GM03348 (cell line): ENCODE results near the gene PDCD2L.
"Not testable (repeated sequence)": the region's sequence is repeated elsewhere in the genome, so short reads cannot be mapped to it uniquely, and the experiment has no call there.

Experiments used
- DNase-seq: peaks from one replicate; pipeline ENCODE4 v3.0.0; 2012; ENCODE audit warnings: low spot score

The PDCD2L gene

GRCh38 chr19:34404109-34404909 is at the start of gene PDCD2L:
Gene PDCD2L (plus strand): TSS chr19:34404399. CDS start chr19:34404431, 32 bp downstream.
- peak; percentile 98 for DNase-seq

DNA sequence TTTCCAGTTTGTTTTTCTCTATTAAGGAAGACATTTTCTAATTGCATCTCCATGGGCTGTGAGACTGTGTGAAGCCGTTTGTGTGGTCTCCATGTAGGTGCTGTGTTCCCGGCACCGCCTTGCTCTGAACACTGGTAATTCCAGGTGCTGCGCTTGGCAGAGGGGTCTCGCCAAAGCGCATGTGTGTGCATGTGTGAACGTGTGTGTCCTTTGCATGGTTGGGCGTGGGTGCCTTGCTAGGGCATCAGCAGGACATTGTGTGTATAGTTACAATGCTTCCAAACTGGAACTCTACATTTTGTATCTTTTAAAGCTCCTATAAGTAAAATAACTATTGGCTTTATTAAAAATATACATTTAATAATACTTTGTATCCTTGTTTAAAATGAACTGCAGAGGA is 49.0 kb upstream of the PDCD2L start:
- no peak for DNase-seq

GRCh38 chr19:34356875-34357274 is 47.3 kb upstream of the PDCD2L start:
- DNase-seq, result no peak

DNA sequence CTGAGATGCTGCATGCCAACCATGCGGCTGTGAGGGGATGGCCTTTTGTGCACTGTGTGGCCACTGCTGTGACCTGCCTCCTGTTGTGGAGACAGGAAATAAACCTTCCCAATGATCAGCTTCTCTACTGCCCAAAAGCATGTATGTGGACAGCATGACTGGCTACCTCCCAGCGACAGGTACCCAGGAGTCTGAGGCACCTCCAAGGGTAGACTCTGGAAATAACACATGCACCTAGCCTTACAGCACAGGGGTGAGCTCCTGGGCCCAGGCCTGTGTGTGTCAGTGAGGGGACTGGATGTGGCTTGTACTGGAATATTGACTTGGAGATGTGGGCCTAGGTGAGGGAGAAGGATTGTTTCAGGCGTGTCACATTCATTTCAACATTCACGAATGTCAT is 46.8 kb upstream of the PDCD2L start:
- no peak for DNase-seq

GRCh38 chr19:34359140-34359953 is 44.9 kb upstream of the PDCD2L start:
- DNase-seq, result peak; percentile 98

GRCh38 chr19:34359954-34360315 is 44.3 kb upstream of the PDCD2L start:
- no peak for DNase-seq

GRCh38 chr19:34360354-34360909 is 43.8 kb upstream of the PDCD2L start:
- DNase-seq, result no peak

DNA sequence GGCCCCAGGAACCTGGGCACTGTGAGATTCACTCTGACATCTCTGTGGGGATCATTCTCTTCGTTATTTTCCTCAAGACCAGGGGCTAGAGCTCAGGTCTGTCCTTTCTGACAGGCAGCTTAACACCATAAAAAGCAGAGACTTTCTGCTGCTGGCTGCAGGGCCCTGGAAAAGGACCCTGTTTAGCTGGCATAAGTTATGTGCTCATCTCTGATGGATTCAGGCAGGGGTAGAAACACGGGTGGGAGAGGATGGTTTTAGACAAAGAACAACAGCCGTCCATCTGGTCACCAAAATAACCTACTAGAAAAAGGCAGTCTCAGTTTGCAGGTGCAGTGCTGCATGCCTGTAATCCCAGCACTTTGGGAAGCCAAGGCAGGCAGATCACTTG is 41.5 kb upstream of the PDCD2L start:
- no peak for DNase-seq

DNA sequence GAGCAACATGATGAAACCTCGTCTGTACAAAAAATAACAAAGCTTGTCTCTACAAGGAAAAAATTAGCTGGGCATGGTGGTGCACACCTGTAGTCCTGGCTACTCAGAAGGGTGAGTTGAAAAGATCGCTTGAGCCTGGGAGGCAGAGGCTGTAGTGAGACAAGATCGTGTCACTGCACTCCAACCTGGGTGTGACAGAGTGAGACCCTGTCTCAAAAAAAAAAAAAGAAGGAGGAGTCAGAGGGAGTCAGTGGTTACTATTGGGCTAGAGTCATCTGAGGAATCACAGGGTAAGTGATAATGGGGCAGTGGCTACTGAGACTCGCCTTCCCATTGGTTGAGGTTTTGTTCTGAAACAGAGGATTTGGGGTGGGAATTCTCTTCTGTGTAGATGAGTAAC is 41.1 kb upstream of the PDCD2L start:
- no peak for DNase-seq

GRCh38 chr19:34363930-34364329 is 40.3 kb upstream of the PDCD2L start:
- DNase-seq, result no peak

GRCh38 chr19:34364462-34364829 is 39.8 kb upstream of the PDCD2L start:
- no peak for DNase-seq

- DNase-seq, result peak; percentile 92
Observed at GRCh38 chr19:34364830-34365462, 39.3 kb upstream of the PDCD2L start, which contains the start of gene GPI. Gene GPI (plus strand): TSS chr19:34365196. CDS start chr19:34365267, 71 bp downstream.

DNA sequence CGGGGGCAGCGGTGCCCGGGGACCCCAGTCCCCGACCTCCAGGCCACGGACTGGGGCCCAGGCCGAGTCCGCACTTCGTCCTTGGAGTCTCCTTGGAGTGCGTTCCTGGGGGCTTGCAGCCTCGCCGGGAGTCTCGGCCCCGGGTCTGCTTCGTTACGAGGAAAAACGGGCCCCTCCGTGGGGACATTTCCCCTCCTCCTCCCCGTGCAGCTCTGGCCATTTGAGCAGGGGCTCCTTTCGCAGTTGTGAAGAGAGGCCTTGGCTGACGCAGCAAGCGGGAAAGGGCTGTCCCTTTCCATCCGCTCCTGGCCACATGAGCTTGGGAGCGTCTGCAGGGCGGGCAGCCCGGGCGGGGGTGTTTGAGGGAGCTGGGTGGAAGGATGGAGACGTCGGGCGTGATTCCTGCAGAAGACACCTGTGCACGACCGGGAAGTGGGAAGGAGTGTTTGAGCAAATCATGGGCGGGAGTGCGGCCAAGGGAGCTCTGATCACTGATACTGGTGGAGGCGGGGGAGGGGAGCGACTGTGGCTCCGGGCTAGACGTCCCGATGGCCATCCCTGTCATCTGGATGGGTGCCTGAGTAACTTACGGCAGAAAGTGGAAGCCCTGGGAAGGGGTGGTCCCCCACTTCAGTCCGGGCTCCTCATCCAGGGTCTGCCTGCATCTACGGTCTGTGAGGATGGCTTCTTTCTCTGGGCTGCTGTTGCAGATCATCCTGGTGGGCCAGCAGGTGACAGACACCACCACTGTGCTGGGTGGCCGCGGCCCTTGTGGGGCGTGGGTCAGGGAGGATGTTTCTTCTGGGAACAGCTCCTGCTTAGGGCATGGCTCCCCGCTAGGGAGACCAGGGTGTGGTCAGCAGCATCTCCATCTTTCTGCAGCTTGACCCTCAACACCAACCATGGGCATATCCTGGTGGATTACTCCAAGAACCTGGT is 38.5 kb upstream of the PDCD2L start:
- peak; percentile 68 for DNase-seq

GRCh38 chr19:34366738-34367623 is 37.2 kb upstream of the PDCD2L start:
- peak; percentile 61 for DNase-seq

GRCh38 chr19:34367624-34367957 is 36.6 kb upstream of the PDCD2L start:
- no peak for DNase-seq

DNA sequence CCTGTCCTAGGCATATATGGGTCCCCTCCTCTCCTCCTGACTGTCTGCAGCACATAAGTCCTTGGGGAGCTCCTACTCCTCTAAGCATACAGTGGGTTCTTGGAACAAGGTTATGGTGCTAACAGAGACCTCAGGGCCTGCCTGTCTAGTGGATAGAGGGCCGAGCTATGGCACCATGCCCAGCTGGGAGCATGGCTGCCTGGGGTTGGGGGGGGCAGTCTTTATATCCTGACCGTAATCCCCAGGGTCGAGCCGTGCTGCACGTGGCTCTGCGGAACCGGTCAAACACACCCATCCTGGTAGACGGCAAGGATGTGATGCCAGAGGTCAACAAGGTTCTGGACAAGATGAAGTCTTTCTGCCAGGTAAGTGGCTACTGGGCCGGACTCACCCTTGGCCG is 35.9 kb upstream of the PDCD2L start:
- no peak for DNase-seq

- not testable (repeated sequence) for DNase-seq
Observed at GRCh38 chr19:34369166-34369565, 35.0 kb upstream of the PDCD2L start.

DNA sequence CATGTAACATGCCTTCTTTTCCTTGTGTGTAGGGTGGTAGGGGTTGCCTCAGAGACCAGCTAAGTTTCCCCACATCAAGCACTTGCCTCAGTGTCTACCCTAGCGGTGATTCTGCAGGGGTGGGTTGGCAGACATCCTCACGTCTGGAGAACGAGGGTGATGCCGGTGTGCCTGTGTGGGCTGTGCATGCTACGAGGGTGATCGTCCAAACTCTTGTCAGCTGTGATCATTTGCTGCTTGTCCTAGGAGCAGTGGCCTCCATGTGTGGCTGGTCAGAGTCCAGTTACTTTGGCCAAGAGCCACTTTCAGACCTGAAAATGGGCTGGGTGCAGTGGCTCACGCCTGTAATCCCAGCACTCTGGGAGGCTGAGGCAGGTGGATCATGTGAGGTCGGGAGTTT is 34.1 kb upstream of the PDCD2L start:
- no peak for DNase-seq

GRCh38 chr19:34370983-34371382 is 33.2 kb upstream of the PDCD2L start:
- no peak for DNase-seq

DNA sequence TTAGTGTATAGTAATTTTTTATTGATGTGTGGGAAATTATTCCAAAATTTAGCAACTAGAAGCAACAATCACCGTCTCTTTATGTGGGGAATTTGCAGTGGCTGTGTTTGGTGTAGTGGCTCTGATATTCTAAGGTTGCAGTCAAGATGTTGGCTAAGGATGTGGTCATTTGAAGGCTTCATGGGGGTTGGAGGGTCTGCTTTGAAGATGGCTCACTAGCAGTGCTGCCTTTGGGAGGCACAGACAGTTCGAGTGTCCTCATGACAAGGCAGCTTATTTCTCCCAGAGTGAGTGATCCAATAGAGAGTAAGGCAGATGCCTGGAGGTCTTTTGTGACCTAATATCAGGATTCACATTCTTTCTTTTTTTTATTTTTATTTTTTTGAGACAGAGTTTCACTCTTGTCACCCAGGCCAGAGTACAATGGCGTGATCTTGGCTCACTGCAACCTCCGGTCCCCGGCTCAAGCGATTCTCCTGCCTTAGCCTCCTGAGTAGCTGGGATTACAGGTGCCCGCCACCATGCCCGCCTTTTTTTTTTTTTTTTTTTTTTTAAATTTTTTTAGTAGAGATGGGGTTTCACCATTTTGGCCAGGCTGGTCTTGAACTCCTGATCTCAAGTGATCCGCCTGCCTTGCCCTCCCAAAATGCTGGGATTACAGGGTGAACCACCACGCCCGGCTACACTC is 30.5 kb upstream of the PDCD2L start:
- DNase-seq, result no peak
